Activated CD4-positive, alpha-beta T cell treated with anti-CD3 and anti-CD28 coated beads, Interleukin-2, amount 10 ng/mL, durations not matched to agents 7 days and 5 days (primary cell): Measurements from ENCODE around the gene SYMPK. TPM values are rescaled to one million over a fixed set of nuclear protein-coding genes. Genes with fewer than 3 reads are reported as not detected.

Source experiments
- CTCF ChIA-PET: fragments of 350-600 bp; sonication (Branson Sonifier 250); formaldehyde crosslinking; loops from one replicate; lab custom pipeline; 2021; ENCODE audit warnings: antibody characterized with exemption; lab: Charles Lee
- POLR2A ChIA-PET: fragments of 350-600 bp; sonication (Branson Sonifier 250); formaldehyde crosslinking; loops from one replicate; lab custom pipeline; 2021; ENCODE audit warnings: antibody characterized with exemption; lab: Charles Lee
- DNase-seq: peaks from one replicate; pipeline ENCODE4 v3.0.0-alpha.2; 2020
- H3K27ac Mint-ChIP-seq: one replicate; pipeline ENCODE4 v1.8.0; 2021; ENCODE audit warnings: mild to moderate bottlenecking, moderate library complexity, mixed read lengths
- H3K27me3 Mint-ChIP-seq: one replicate; pipeline ENCODE4 v1.8.0; 2021; ENCODE audit warnings: mixed read lengths
- H3K36me3 Mint-ChIP-seq: one replicate; pipeline ENCODE4 v1.8.0; 2021; ENCODE audit warnings: low read depth, mixed read lengths
- H3K4me1 Mint-ChIP-seq: one replicate; pipeline ENCODE4 v1.8.0; 2021; ENCODE audit warnings: mixed read lengths
- H3K4me3 Mint-ChIP-seq: one replicate; pipeline ENCODE4 v1.8.0; 2021; ENCODE audit warnings: mild to moderate bottlenecking, moderate library complexity, mixed read lengths
- H3K9me3 Mint-ChIP-seq: one replicate; pipeline ENCODE4 v1.8.0; 2021; ENCODE audit warnings: mixed read lengths
- total RNA-seq, 2 experiments: library from RNA; stranded (reverse); gene quantifications; one replicate each; pipeline ENCODE4 v1.2.3, GENCODE V29; 2021

Gene SYMPK
- total RNA-seq, 2 experiments from 2014 or later, result 91.0 to 98.0 TPM

GRCh38 chr19:45817010-45817724 is 45.8 kb downstream of the SYMPK start:
- peaks cover 3% of the 10 kb centered on the region for H3K36me3 Mint-ChIP-seq
- POLR2A ChIA-PET, result interaction anchor here (0.5 kb wide), 1 partner anchor 101 kb away, joined by 3 read pairs; no protein-coding TSS in a partner anchor
- DNase-seq, result peak; percentile 97
- CTCF ChIA-PET, result interaction anchor here (0.5 to 3.3 kb wide), 39 partner anchors 9 to 485 kb away, joined by 3 to 16 read pairs (median 4); partner anchors contain the start of genes DMPK, DMWD, IRF2BP1 and PGLYRP1
- no peaks in the 10 kb centered on the region for H3K9me3 Mint-ChIP-seq
- no peak overlapping the region for H3K27ac Mint-ChIP-seq
- H3K4me3 Mint-ChIP-seq, result no peak overlapping the region
- H3K4me1 Mint-ChIP-seq, result peaks cover 7% of the 10 kb centered on the region
- H3K27me3 Mint-ChIP-seq, result no peaks in the 10 kb centered on the region

DNA sequence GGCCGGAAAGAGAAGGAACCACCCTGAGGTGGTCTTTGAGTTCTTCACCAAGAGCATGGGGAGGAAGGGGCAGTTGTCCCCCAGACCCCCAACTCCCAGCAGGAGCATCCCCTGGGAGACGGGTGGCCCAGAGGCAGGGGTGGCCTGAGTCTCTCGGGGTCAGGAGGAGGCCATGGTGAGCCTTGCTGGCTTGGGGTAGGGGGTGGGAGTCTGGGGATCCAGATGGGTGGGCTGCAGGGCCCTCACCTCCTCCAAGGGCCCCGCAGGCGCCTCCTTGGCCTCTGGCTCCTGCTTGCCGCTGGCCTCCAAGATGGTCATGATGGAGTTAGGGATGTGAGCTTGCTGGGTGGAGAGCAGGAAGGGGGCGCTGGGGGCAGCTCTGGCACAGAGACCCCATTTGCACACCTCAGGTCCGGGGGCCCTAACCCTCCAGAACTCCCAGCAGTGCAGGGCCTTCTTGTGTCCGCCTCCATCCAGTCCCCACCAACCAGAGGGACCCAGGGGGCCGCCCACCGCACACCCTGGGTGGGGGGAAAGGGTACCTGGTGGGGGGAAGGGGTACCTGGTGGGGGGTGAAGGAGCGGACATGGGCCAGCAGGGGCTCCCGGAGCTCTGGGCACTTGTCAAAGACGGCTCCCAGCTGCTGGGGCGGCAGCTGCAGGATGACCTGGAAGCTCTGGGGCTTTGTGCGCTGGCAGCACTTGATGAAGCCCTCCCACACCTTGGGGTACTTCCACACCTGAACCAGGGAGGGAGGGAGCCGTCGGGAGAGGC is 46.5 kb downstream of the SYMPK start:
- CTCF ChIA-PET, result interaction anchor here (0.6 to 3.3 kb wide), 34 partner anchors 8 to 483 kb away, joined by 3 to 16 read pairs (median 4); partner anchors contain the start of genes DMPK, DMWD, IRF2BP1 and PGLYRP1
- POLR2A ChIA-PET, result interaction anchor here (0.5 kb wide), 1 partner anchor 101 kb away, joined by 3 read pairs; no protein-coding TSS in a partner anchor
- H3K9me3 Mint-ChIP-seq, result no peaks in the 10 kb centered on the region
- no peak for DNase-seq
- no peak overlapping the region for H3K27ac Mint-ChIP-seq
- H3K4me1 Mint-ChIP-seq, result peaks cover 7% of the 10 kb centered on the region
- H3K27me3 Mint-ChIP-seq, result no peaks in the 10 kb centered on the region
- H3K4me3 Mint-ChIP-seq, result no peak overlapping the region
- H3K36me3 Mint-ChIP-seq, result peaks cover 3% of the 10 kb centered on the region

GRCh38 chr19:45815481-45816216 is 47.3 kb downstream of the SYMPK start:
- Mint-ChIP-seq H3K4me1 (peaks cover 7% of the 10 kb centered on the region), H3K27me3 (no peaks in the 10 kb centered on the region), H3K9me3 (no peaks in the 10 kb centered on the region), H3K36me3 (no peaks in the 10 kb centered on the region), H3K27ac (no peak overlapping the region), H3K4me3 (no peak overlapping the region)
- DNase-seq, result no peak
- CTCF ChIA-PET, result interaction anchor here (1.6 to 3.3 kb wide), 5 partner anchors 10 to 45 kb away, joined by 7 to 16 read pairs (median 9); no protein-coding TSS in a partner anchor
- POLR2A ChIA-PET, result no interaction called here

DNA sequence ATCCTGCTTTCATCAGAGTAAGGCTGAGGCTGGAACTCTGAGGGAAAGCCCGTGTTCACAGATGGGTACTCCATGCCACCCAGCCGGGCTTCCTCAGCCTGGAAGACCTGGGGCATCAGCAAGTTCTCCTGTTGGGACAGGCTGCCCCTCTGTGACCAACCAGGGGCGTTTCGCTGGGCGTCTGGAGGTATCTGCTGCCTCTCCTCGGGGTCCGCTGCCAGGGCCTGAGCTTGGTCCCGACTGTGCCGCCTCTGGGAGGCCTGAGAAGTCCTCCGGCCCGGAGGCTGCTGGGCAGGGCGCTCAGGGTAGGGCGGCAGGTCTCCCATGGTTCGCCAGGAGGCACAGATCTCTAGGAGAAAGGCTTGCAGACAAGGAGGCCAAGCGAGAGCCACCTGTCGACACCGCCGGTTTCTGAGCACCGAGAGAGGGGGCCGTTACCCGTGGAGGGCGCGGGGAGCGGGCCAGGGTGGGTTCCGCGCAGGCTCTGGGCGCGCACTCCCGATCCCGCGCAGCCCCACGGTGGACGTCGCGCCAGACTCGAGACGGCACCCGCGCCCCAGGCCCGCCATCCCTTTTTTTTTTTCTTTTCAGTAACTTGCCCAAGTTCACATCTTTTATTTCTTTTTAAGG is 48.0 kb downstream of the SYMPK start, which contains the start of gene RSPH6A:
RSPH6A (minus strand) TSS at position 458 of the 630 bp plus-strand sequence; CDS start at position 326, 132 bp downstream.
- no peak within 1 kb of the TSS for H3K4me3 Mint-ChIP-seq
- H3K4me1 Mint-ChIP-seq, result peaks cover 11% of the 10 kb centered on the region
- no peaks in the 10 kb centered on the region for H3K27me3 Mint-ChIP-seq
- H3K9me3 Mint-ChIP-seq, result no peaks in the 10 kb centered on the region
- no peak within 1 kb of the TSS for H3K27ac Mint-ChIP-seq
- H3K36me3 Mint-ChIP-seq, result no peaks in the 10 kb centered on the region
- CTCF ChIA-PET, result no interaction called here
- DNase-seq, result no peak
- POLR2A ChIA-PET, result no interaction called here

DNA sequence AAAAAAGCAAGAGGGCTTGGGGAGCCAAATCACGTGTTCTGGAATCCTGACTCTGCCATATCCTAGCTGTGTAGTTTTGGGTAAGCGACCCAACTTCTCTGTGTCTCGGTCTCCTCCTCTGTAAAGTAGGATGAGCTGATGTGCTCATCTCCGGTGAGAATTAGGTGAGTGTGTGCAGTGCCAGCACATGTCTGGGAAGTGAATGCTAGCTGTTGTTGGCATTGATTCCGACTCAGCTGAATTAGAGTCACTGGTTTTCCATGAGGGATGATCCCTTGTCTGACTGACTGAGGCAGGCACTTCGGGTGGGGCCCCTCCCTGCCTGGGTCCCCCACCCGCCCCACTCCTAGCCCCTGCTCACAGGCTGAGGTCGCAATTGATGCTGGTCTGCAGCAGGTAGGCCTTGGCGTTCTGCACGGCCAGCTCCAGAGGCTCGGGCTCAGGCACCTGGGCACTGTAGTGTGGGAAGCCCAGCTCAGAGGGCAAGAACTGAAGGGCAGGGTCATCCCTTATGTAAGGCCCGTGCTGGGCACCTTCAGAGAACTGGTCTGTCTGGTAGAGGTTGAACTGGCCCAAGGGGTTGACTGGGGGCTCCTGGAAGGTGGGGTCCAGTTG is 48.7 kb downstream of the SYMPK start:
- Mint-ChIP-seq H3K9me3 (no peaks in the 10 kb centered on the region), H3K4me1 (peaks cover 17% of the 10 kb centered on the region), H3K36me3 (no peaks in the 10 kb centered on the region), H3K4me3 (no peak overlapping the region), H3K27ac (no peak overlapping the region), H3K27me3 (no peaks in the 10 kb centered on the region)
- CTCF ChIA-PET, result interaction anchor here (1.1 to 1.9 kb wide), 2 partner anchors 29 to 50 kb away, joined by 3 to 6 read pairs; partner anchors contain the start of gene FOXA3
- POLR2A ChIA-PET, result no interaction called here
- DNase-seq, result no peak

DNA sequence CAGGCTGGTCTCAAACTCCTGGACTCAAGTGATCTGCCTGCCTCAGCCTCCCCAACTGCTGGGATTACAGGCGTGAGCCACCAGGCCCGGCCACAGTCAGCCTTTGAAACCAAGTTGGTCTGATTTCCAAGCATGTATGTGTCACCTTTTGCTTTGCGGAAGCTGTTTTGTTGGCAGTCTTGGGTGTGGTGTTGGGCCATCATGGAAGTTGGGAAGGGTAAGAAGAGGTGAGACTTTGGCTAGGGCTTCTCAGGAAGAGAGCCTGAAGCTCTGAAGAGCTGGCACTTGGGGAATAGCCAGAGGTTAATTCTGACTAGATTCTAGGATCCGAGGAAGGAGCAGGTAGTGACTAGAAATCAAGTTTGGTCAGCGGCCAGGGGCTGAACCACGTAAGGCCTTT is 50.6 kb downstream of the SYMPK start:
- peaks cover 14% of the 10 kb centered on the region for H3K4me1 Mint-ChIP-seq
- no peak for DNase-seq

DNA sequence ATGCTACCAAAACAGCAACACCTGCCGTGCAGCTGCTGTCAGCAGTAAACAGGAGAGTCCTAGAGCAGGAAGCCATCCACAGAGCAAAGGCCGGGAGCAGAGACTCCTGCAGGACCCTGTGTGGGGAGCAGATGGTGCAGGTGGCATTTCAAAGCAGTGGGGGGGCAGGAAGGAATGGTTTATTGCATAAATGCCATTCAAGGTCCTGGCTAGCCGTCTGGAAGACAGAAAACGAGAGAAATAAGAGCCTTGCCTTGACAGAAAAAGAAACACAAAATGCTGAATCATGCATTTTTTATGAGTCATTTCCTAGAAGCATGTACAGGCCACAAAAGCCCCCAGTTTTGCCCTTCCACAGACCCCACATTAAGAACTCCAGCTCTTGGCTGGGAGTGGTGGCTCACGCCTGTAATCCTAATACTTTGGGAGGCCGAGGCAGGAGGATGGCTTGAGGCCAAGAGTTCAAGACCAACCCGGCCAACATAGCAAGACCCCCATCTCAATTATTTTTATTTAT is 53.2 kb downstream of the SYMPK start:
- no peak overlapping the region for H3K4me3 Mint-ChIP-seq
- H3K27me3 Mint-ChIP-seq, result peaks cover 7% of the 10 kb centered on the region
- no peaks in the 10 kb centered on the region for H3K9me3 Mint-ChIP-seq
- no peak for DNase-seq
- no peaks in the 10 kb centered on the region for H3K36me3 Mint-ChIP-seq
- POLR2A ChIA-PET, result no interaction called here
- CTCF ChIA-PET, result interaction anchor here (1.2 to 2.4 kb wide), 3 partner anchors 11 to 41 kb away, joined by 3 to 11 read pairs (median 3); partner anchors contain the start of gene SIX5
- peaks cover 11% of the 10 kb centered on the region for H3K4me1 Mint-ChIP-seq
- no peak overlapping the region for H3K27ac Mint-ChIP-seq

More for the DNA sequence above, 50.6 kb downstream of the SYMPK start:
- Mint-ChIP-seq H3K4me3 (no peak overlapping the region), H3K36me3 (no peaks in the 10 kb centered on the region), H3K27me3 (no peaks in the 10 kb centered on the region), H3K27ac (no peak overlapping the region), H3K9me3 (no peaks in the 10 kb centered on the region)
- POLR2A ChIA-PET, result interaction anchor here (0.6 kb wide), 1 partner anchor 769 kb away, joined by 4 read pairs; no protein-coding TSS in a partner anchor
- CTCF ChIA-PET, result interaction anchor here (1.6 to 3.0 kb wide), 3 partner anchors 13 to 52 kb away, joined by 3 to 14 read pairs (median 6); partner anchors contain the start of gene FOXA3

- no peak overlapping the region for H3K27ac Mint-ChIP-seq
- H3K4me3 Mint-ChIP-seq, result no peak overlapping the region
- CTCF ChIA-PET, result interaction anchor here (0.9 to 3.8 kb wide), 3 partner anchors 11 to 36 kb away, joined by 5 to 25 read pairs (median 6); partner anchors contain the start of genes DMWD and SIX5
- no peak for DNase-seq
- H3K9me3 Mint-ChIP-seq, result no peaks in the 10 kb centered on the region
- POLR2A ChIA-PET, result no interaction called here
- H3K4me1 Mint-ChIP-seq, result peaks cover 11% of the 10 kb centered on the region
- peaks cover 16% of the 10 kb centered on the region for H3K27me3 Mint-ChIP-seq
- no peaks in the 10 kb centered on the region for H3K36me3 Mint-ChIP-seq
Observed at GRCh38 chr19:45805719-45806118, 57.2 kb downstream of the SYMPK start.

GRCh38 chr19:45804959-45805230 is 58.1 kb downstream of the SYMPK start:
- ChIA-PET CTCF (interaction anchor here (0.9 to 3.8 kb wide), 3 partner anchors 12 to 35 kb away, joined by 5 to 25 read pairs (median 6); partner anchors contain the start of genes DMWD and SIX5), POLR2A (no interaction called here)
- no peak overlapping the region for H3K27ac Mint-ChIP-seq
- no peaks in the 10 kb centered on the region for H3K36me3 Mint-ChIP-seq
- no peaks in the 10 kb centered on the region for H3K9me3 Mint-ChIP-seq
- H3K27me3 Mint-ChIP-seq, result peaks cover 23% of the 10 kb centered on the region
- DNase-seq, result no peak
- H3K4me3 Mint-ChIP-seq, result no peak overlapping the region
- H3K4me1 Mint-ChIP-seq, result peaks cover 6% of the 10 kb centered on the region

- CTCF ChIA-PET, result interaction anchor here (0.9 to 3.8 kb wide), 4 partner anchors 11 to 35 kb away, joined by 5 to 25 read pairs (median 11); partner anchors contain the start of genes DMWD and SIX5
- H3K27me3 Mint-ChIP-seq, result peaks cover 25% of the 10 kb centered on the region
- POLR2A ChIA-PET, result no interaction called here
Observed at GRCh38 chr19:45804140-45804958, 58.6 kb downstream of the SYMPK start.

More at GRCh38 chr19:45804140-45804958, 58.6 kb downstream of the SYMPK start:
- DNase-seq, result no peak
- no peaks in the 10 kb centered on the region for H3K9me3 Mint-ChIP-seq
- no peaks in the 10 kb centered on the region for H3K36me3 Mint-ChIP-seq
- no peak overlapping the region for H3K27ac Mint-ChIP-seq
- peaks cover 1% of the 10 kb centered on the region for H3K4me1 Mint-ChIP-seq
- H3K4me3 Mint-ChIP-seq, result no peak overlapping the region
